HCT116 (cell line): ENCODE data around the gene MYBPC2. TPM values are rescaled to one million over a fixed set of nuclear protein-coding genes. Genes with fewer than 3 reads are reported as not detected.

Source experiments
- ATAC-seq: fragments of 200-7000 bp; cut with Tn5 transposase; 2 replicates; pipeline ENCODE4 v1.9.1; 2020; ENCODE audit warnings: mild to moderate bottlenecking, moderate library complexity
- BruUV-seq: library from RNA; stranded (reverse); fragments of 400-500 nt; replicated peaks from 2 replicates; lab custom pipeline; 2021; lab: Mats Ljungman, UMichigan
- CTCF ChIA-PET: fragments of 300-600 bp; sonication (Branson Sonifier 250); formaldehyde crosslinking; loops from one replicate; lab custom pipeline; 2021; ENCODE audit warnings: antibody characterized with exemption; lab: Charles Lee
- POLR2A ChIA-PET: fragments of 300-600, 350-600 bp; sonication (Branson Sonifier 250); formaldehyde crosslinking; loops from one replicate; lab custom pipeline; 2021; ENCODE audit warnings: antibody characterized with exemption; lab: Charles Lee
- RAD21 ChIA-PET, 2 experiments: fragments of 300-600 bp; sonication (Branson Sonifier 250); formaldehyde crosslinking; loops; one replicate each; lab custom pipeline; 2023; ENCODE audit warnings: low total read pairs in 2 of 2; ENCODE audit not compliant: uncharacterized antibody in 2 of 2, unreplicated experiment in 2 of 2, low non-redundant PET in 1 of 2; lab: Charles Lee
- DNase-seq: peaks from one replicate; pipeline ENCODE4 v3.0.0-alpha.2; 2010; ENCODE audit warnings: low read depth, low spot score
- H2AFZ ChIP-seq: fragments of 200-600 bp; shearing (Covaris generic), sonication (generic); 2 replicates; pipeline ENCODE4 v1.6.1; 2017; ENCODE audit warnings: low read depth, mixed run types, mixed read lengths, antibody characterized with exemption, low read length; ENCODE audit not compliant: poor library complexity, severe bottlenecking
- H3K27ac ChIP-seq: 2 replicates; pipeline ENCODE4 v1.5.1; 2012; ENCODE audit warnings: low read depth, low read length
- H3K27me3 ChIP-seq: fragments of 200-600 bp; sonication (generic); 2 replicates; pipeline ENCODE4 v1.6.1; 2016; ENCODE audit warnings: mixed run types, low read length, mixed read lengths; ENCODE audit not compliant: insufficient read depth
- H3K36me3 ChIP-seq, 2 experiments: fragments of 200-500 bp in 1 of 2; fragments of 200-600 bp in 1 of 2; sonication (Bioruptor generic) in 1 of 2; sonication (generic) in 1 of 2; 2 replicates each; pipeline versions ENCODE4 v1.5.1 to v1.6.1; 2014 to 2016; ENCODE audit warnings: low read length in 2 of 2, inconsistent platforms in 1 of 2, mixed read lengths in 1 of 2, mixed run types in 1 of 2; ENCODE audit not compliant: insufficient read depth in 2 of 2, control insufficient read depth in 1 of 2
- H3K4me1 ChIP-seq, 2 experiments: fragments of 200-600 bp in 1 of 2; sonication (generic) in 1 of 2; 2 replicates each; pipeline versions ENCODE4 v1.5.1 to v1.6.1; 2012 to 2017; ENCODE audit warnings: low read length in 2 of 2, inconsistent platforms in 1 of 2, mild to moderate bottlenecking in 1 of 2, mixed read lengths in 1 of 2, mixed run types in 1 of 2, moderate library complexity in 1 of 2; ENCODE audit not compliant: insufficient read depth in 2 of 2, control insufficient read depth in 1 of 2
- H3K4me2 ChIP-seq: fragments of 200-600 bp; sonication (generic); 2 replicates; pipeline ENCODE4 v1.6.1; 2017; ENCODE audit warnings: mixed run types, low read length, mixed read lengths
- H3K4me3 ChIP-seq, 2 experiments: fragments of 200-600 bp in 1 of 2; sonication (generic) in 1 of 2; replicated peaks in 1 of 2; 2 replicates each; pipeline ENCODE4 v1.5.1; 2011 to 2016; ENCODE audit warnings: low read length in 2 of 2, control low read depth in 1 of 2, low read depth in 1 of 2, mild to moderate bottlenecking in 1 of 2, mixed read lengths in 1 of 2, mixed run types in 1 of 2
- H3K79me2 ChIP-seq: fragments of 200-600 bp; sonication (generic); 2 replicates; pipeline ENCODE4 v1.6.1; 2017; ENCODE audit warnings: mild to moderate bottlenecking, mixed run types, low read length, moderate library complexity, mixed read lengths; ENCODE audit not compliant: insufficient read depth
- H3K9ac ChIP-seq: fragments of 200-600 bp; sonication (generic); 2 replicates; pipeline ENCODE4 v1.6.1; 2016; ENCODE audit warnings: low read length, mixed read lengths
- H3K9me2 ChIP-seq: fragments of 200-600 bp; sonication (generic), shearing (Covaris generic); 2 replicates; pipeline ENCODE4 v1.6.1; 2017; ENCODE audit warnings: mixed run types, mild to moderate bottlenecking, moderate library complexity; ENCODE audit not compliant: insufficient read depth
- H3K9me3 ChIP-seq, 2 experiments: fragments of 200-500 bp in 1 of 2; fragments of 200-600 bp in 1 of 2; sonication (Bioruptor generic) in 1 of 2; sonication (generic) in 1 of 2; 2 replicates each; pipeline ENCODE4 v1.6.1; 2014 to 2017; ENCODE audit warnings: low read length in 2 of 2, mixed read lengths in 2 of 2, inconsistent platforms in 1 of 2, low read depth in 1 of 2, mild to moderate bottlenecking in 1 of 2, mixed run types in 1 of 2, moderate library complexity in 1 of 2; ENCODE audit not compliant: control insufficient read depth in 1 of 2, insufficient read depth in 1 of 2
- H4K20me1 ChIP-seq: fragments of 200-600 bp; sonication (generic), shearing (Covaris generic); 2 replicates; pipeline ENCODE4 v1.6.1; 2017; ENCODE audit warnings: mixed run types, mild to moderate bottlenecking, moderate library complexity; ENCODE audit not compliant: insufficient read depth
- ATF3 ChIP-seq: IDR thresholded peaks from 2 replicates; pipeline ENCODE4 v1.6.1; 2012
- CBX3 ChIP-seq: IDR thresholded peaks from 2 replicates; pipeline ENCODE4 v1.6.1; 2012; ENCODE audit warnings: low read depth
- CEBPB ChIP-seq: IDR thresholded peaks from 2 replicates; pipeline ENCODE4 v1.6.1; 2012; ENCODE audit warnings: low read depth
- ELF1 ChIP-seq: IDR thresholded peaks from 2 replicates; pipeline ENCODE4 v1.6.1; 2012; ENCODE audit warnings: low read depth, borderline replicate concordance
- EZH2 ChIP-seq: fragments of 200-600 bp; sonication (generic); IDR thresholded peaks from 2 replicates; pipeline ENCODE4 v1.6.1; 2017; ENCODE audit warnings: antibody characterized with exemption, mixed run types
- EZH2phosphoT487 ChIP-seq: fragments of 200-600 bp; IDR thresholded peaks from 2 replicates; pipeline ENCODE4 v1.6.1; 2018; ENCODE audit warnings: antibody characterized with exemption, borderline replicate concordance
- FOSL1 ChIP-seq: IDR thresholded peaks from 2 replicates; pipeline ENCODE4 v1.6.1; 2012; ENCODE audit warnings: low read depth
- JUND ChIP-seq: IDR thresholded peaks from 2 replicates; pipeline ENCODE4 v1.6.1; 2012
- POLR2A ChIP-seq: IDR thresholded peaks from 2 replicates; pipeline ENCODE4 v1.7.0; 2011; ENCODE audit warnings: borderline replicate concordance; ENCODE audit not compliant: insufficient read depth, insufficient read length; ENCODE audit errors: extremely low read depth
- POLR2AphosphoS5 ChIP-seq: IDR thresholded peaks from 2 replicates; pipeline ENCODE4 v1.6.1; 2011; ENCODE audit warnings: mild to moderate bottlenecking, low read depth, low read length, moderate library complexity
- SIN3A ChIP-seq: IDR thresholded peaks from 2 replicates; pipeline ENCODE4 v1.6.1; 2012; ENCODE audit warnings: low read depth
- SRF ChIP-seq: IDR thresholded peaks from 2 replicates; pipeline ENCODE4 v1.6.1; 2012; ENCODE audit warnings: low read depth
- TCF7L2 ChIP-seq: IDR thresholded peaks from 2 replicates; pipeline ENCODE4 v1.7.0; 2011; ENCODE audit warnings: borderline replicate concordance, inconsistent platforms; ENCODE audit not compliant: insufficient read depth, insufficient read length; ENCODE audit errors: extremely low read depth
- ZFX ChIP-seq: fragments of 450-650 bp; IDR thresholded peaks from 2 replicates; pipeline ENCODE4 v1.6.1; 2017
- ZNF274 ChIP-seq: fragments of 200-500 bp; sonication (Bioruptor generic); IDR thresholded peaks from 2 replicates; pipeline ENCODE4 v1.6.1; 2014; ENCODE audit warnings: mild to moderate bottlenecking, low read depth, low read length, inconsistent platforms
- intact Hi-C: fragments of 100-400 bp; cut with micrococcal nuclease; formaldehyde crosslinking; loops from 2 replicates; pipeline ENCODE4 v1.10.0; 2022
- total RNA-seq: library from RNA; stranded (reverse); gene quantifications from one replicate; pipeline ENCODE4 v1.2.1, GENCODE V29; 2021; ENCODE audit not compliant: unreplicated experiment
- TF ChIP-seq, protein P1 (sequence below): IDR thresholded peaks from 2 replicates; pipeline ENCODE4 v1.6.1; 2011; ENCODE audit warnings: mild to moderate bottlenecking, low read length, moderate library complexity; ENCODE audit not compliant: insufficient replicate concordance; ENCODE audit errors: extremely low read depth

Gene MYBPC2
- total RNA-seq, 1 experiment from 2014 or later: not detected

DNA sequence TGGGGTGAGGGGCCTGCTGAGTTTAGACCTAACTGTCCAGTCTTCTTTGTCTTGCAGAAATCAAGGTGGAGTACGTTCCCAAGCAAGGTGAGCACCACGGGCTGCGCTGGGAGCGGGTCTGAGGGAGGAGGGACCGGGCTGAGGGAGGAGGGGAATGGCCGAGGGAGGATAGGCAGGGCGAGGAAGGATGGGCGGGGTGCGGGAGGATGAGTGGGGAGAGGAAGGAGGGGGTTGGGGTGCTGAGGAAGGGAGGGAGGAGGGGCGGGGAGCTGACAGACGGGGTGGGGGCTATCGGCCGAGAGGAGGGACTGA, 18.5 kb downstream of the MYBPC2 start:
- DNase-seq: no peak
- TF ChIP-seq SIN3A (no peak), ZFX (no peak), ELF1 (no peak), JUND (no peak), EZH2 (no peak), TCF7L2 (no peak), SRF (no peak), CBX3 (no peak), ATF3 (no peak), POLR2AphosphoS5 (no peak), FOSL1 (no peak), ZNF274 (no peak), CEBPB (no peak), POLR2A (no peak), EZH2phosphoT487 (no peak)
- TF ChIP-seq, protein P1, sequence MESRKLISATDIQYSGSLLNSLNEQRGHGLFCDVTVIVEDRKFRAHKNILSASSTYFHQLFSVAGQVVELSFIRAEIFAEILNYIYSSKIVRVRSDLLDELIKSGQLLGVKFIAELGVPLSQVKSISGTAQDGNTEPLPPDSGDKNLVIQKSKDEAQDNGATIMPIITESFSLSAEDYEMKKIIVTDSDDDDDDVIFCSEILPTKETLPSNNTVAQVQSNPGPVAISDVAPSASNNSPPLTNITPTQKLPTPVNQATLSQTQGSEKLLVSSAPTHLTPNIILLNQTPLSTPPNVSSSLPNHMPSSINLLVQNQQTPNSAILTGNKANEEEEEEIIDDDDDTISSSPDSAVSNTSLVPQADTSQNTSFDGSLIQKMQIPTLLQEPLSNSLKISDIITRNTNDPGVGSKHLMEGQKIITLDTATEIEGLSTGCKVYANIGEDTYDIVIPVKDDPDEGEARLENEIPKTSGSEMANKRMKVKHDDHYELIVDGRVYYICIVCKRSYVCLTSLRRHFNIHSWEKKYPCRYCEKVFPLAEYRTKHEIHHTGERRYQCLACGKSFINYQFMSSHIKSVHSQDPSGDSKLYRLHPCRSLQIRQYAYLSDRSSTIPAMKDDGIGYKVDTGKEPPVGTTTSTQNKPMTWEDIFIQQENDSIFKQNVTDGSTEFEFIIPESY: no peak
- no peak overlapping the region for H3K4me2 ChIP-seq
- H3K9ac ChIP-seq: no peak overlapping the region
- BruUV-seq: no TSS peak
- no peaks in the 10 kb centered on the region; a peak in 1 of 4 replicates for H3K9me3 ChIP-seq
- ChIA-PET RAD21 (no interaction called here), CTCF (no interaction called here), POLR2A (no interaction called here)
- no peaks in the 10 kb centered on the region for H4K20me1 ChIP-seq
- no peak for ATAC-seq
- H3K9me2 ChIP-seq: no peaks in the 10 kb centered on the region
- no peak overlapping the region for H2AFZ ChIP-seq
- H3K36me3 ChIP-seq: no peaks in the 10 kb centered on the region
- H3K27ac ChIP-seq: no peak overlapping the region
- intact Hi-C loops: no loop called here
- H3K79me2 ChIP-seq: no peaks in the 10 kb centered on the region
- no peaks in the 10 kb centered on the region for H3K4me1 ChIP-seq
- H3K27me3 ChIP-seq: no peaks in the 10 kb centered on the region
- H3K4me3 ChIP-seq: no peak overlapping the region
